ENCODE measurements around the gene PTDSS2.
"Not testable (repeated sequence)": the region's sequence is repeated elsewhere in the genome, so short reads cannot be mapped to it uniquely, and the experiment has no call there.

PTDSS2 gene

GRCh38 chr11:433641-434040, 16.4 kb upstream of the PTDSS2 start:
- no peak for DNase-seq

- no peak for DNase-seq
Observed at GRCh38 chr11:434496-434895, 15.6 kb upstream of the PTDSS2 start.

DNA sequence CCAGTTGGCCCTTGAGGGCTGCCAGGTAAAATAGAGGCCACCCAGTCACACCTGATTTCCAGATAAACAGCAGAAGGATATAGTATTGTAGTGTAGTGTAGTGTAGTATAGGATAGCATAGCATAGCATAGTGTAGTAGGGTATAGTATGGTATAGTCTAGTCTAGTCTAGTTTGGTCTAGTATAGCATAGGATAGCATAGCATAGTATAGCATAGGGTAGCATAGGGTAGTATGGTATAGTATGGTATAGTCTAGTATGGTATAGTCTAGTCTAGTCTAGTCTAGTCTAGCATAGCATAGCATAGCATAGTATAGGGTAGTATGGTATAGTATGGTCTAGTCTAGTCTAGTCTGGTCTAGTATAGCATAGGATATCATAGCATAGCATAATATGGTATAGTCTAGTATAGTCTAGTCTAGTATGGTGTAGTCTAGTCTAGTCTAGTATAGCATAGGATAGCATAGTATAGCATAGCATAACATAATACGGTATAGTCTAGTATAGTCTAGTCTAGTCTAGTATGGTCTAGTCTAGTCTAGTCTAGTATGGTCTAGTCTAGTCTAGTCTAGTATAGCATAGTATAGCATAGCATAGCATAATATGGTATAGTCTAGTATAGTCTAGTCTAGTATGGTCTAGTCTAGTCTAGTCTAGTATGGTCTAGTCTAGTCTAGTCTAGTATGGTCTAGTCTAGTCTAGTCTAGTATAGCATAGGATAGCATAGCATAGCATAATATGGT, 14.9 kb upstream of the PTDSS2 start:
- DNase-seq = not testable (repeated sequence)

DNA sequence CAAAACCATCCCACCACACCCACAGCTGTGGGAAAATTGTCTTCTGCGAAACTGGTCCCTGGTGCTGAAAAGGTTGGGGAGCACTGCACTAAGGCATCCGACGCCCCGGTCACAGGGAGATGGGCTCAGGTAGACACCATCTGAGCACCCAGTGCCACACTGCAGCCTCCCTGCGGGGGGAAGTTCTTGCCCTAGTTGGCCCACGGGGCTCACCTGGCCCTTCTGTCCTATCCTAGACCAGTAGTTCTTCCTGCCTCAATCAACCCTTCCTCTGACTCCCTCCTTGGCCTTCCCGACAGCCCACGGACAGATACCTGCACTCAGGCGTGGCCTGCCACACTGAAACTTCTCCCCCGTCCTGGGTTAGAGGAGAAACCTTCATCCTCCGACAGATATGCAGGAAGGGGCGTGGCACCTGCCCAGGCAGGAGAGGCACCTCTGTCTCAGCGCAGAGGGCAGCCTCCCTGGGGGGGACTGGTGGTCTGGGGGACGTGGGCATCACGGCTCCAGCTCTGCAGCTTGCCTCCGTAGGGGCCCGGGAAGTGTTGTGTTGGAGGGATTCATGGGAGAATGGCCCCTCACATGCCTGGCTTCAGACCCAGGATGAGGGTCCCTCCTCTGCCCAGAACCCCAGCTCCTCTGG, 12.7 kb upstream of the PTDSS2 start:
- no peak for DNase-seq

- DNase-seq = no peak
Observed at GRCh38 chr11:438101-438844, 11.8 kb upstream of the PTDSS2 start.

DNA sequence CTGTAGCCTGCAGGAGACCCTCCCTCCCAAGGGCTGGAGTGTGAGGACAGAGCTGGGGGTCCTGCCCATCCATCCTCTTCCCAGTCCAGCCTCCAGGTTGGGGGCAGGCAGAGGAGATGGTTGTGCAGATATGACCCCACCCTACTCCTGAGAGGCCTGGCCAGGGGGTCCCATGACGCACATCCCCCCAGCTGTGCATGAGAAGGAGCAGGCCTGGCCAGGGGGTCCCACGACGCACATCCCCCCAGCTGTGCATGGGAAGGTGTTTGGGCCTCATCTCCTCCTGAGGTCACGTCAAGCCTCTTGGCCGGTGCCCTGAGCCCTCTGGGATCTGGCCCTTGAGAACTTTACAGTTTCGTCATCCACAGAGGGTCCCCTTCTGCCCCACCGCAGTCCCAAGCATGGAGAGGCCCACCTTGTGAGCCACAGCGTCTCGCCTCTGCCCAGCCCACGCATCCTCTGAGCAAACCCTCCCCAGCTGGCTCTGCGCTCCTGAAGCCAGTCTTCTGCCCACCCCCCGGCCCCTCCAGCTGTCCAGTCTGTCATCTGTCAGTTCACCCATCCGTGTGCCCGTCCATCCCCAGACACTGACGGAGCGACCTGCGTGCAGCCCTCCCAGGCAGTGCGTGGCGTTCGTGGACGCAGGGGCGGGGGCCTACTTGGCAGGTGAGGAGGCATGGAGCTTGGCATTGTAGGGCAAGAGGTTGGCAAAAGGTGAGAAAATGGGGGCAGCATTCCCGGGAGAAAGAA, 10.6 kb upstream of the PTDSS2 start:
- no peak for DNase-seq

DNA sequence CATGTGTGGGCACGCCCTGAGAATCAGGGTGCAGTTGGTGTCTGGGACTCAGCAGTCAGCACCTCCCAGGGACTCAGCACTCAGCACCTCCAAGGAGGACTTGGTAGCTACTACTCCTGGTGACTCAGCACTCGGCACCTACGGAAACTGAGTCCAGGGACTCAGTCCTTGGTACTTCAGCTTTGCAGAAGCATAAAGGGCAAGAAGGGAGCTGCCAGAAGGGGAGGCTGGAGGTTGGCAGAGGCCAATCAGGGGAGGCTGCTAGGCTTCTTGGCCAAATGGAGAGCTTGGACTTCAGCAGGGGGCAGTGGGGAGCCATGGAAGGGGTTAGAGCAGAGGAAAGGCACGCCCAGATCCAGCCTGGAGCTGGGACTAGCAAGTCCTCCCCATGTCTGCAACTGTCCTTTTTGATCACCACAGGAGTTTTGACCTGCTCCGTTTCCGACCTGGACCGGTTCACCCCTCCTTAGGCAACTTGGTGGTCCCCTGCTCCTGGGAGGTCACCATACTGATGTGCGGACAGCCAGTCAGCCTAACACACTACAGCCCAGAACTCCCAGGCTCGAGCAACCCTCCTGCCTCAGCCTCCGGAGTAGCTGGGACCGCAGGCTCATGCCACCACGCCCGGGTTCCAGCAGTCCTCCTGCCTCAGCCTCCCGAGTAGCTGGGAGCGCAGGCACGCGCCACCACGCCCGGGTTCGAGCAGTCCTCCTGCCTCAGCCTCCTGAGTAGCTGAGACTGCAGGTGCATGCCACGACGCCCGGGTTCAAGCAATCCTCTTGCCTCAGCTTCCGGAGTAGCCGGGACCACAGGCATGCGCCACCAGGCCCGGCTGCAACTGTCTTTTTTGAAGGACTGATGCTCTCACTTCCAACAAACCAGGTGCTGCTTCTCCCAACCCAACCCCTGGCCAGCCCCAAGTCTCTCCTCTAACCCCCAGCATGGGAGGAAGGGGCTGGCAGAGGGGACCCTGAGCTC, 9.7 kb upstream of the PTDSS2 start:
- no peak for DNase-seq

DNA sequence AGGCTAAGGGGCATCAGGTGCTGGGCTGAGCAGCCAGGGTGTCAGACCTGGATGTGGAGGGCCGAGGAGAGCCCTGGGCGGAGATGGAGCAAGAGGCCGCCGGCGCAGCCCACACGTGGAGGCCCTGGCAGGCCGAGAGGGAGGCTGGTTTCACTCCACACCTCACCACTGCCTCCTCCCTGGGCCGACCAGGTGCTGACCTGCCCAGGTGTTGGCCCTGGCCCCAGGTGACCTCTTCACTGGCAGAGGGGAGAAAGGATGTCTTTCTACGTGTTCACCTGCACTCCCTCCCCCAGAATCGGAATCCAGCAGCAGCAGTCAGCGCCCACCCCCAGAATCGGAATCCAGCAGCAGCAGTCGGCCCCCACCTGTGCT, 9.0 kb upstream of the PTDSS2 start:
- no peak for DNase-seq

- peak; percentile 59 to 72 for DNase-seq
Observed at GRCh38 chr11:441418-442274, 8.4 kb upstream of the PTDSS2 start, which contains the start of gene ANO9. Gene ANO9, minus strand, starts transcription at chr11:442011. Its CDS starts 85 bp downstream, at chr11:441926.

- no peak for DNase-seq
Observed at GRCh38 chr11:442611-443081, 7.4 kb upstream of the PTDSS2 start.

GRCh38 chr11:443542-444199, 6.4 kb upstream of the PTDSS2 start:
- DNase-seq = no peak

DNA sequence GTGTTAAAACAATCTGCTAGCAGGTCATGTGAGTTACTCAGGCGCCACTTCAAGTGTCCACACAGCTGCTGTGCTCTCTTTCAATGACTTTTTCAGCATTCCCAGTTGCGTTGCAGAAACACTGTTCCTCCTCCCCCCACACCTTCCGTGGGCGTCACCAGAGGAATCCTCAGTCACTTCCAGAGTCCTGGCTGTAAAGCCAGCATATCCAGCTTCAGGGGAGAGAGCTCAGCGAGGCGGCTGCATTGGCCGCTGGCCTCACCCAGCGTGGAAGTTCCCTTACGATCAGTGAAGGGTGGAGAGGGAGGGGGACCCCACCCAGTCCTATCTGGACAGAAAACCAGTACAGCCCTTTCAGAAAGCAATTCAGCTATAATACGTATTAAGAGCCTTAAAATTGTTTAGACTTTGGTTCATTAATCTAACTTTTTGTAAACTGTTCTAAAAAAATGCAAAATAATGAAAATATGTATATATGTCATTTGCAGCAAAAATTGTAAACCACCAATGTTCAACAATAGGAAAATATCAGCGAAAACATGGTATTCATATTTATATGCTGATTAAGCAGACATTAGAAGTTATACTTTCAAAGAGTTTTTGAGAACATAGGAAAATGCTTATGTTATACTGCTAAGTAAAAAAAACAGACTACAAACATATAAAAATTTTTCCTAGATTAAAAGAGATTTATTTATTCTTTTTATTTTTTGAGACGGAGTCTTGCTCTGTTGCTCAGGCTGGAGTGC, 5.5 kb upstream of the PTDSS2 start:
- no peak for DNase-seq

DNA sequence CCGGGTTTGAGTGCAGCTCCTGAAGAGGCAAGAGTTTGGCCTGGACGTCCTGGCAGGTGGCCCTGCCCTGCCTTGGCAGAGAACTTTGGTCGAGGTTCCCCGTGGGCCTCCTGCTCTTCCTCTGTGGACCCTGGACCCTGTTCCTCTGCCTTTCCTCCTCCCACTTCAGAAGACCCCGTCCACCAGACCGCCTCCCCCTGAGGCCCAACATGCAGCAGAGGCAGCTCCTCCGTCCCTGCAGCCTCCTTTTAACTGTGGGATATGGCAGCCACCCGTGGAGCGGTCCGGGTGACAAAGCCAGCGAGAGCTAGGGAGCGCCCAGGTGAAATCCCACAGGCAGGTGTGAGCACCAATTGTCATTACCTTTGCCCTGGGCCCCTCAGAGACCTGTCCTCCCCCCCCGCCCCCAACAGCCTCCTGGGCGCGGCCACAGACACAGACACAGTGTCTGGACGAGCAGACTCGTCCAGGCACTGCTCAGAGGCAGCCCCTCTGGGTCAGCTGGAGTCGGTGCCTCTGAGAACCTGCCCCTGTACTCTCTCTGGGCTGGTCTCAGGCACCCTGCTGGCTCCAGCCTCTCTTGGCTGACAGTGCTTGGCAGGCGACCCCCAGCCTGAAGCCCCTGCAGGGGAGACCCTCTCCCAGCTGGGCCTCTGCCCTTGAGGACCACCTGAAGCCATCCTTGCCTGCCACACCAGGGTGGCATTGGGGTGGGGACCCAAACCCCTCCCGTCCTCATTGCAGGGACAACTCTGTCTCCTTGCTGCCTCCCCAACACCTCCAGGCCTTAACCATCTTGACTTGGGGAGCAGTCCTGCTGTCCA, 4.1 kb upstream of the PTDSS2 start:
- no peak for DNase-seq

GRCh38 chr11:446891-447290, 3.2 kb upstream of the PTDSS2 start:
- DNase-seq = no peak

GRCh38 chr11:447923-448731, 2.0 kb upstream of the PTDSS2 start:
- peak; percentile 92 to 94 for DNase-seq

- DNase-seq = peak; percentile 83 to 84
Observed at GRCh38 chr11:450809-451451, 851 bp downstream of the PTDSS2 start.

- no peak for DNase-seq
Observed at GRCh38 chr11:451738-452137, 1.7 kb downstream of the PTDSS2 start.
